Neuronal stem cell (in vitro differentiated cells): ENCODE results near the gene MADD.

Source experiments
- DNase-seq: peaks from one replicate; pipeline ENCODE4 v3.0.0-alpha.2; 2013; ENCODE audit warnings: low spot score
- H2AFZ ChIP-seq: one replicate; pipeline ENCODE4 v1.6.1; 2013; ENCODE audit warnings: mild to moderate bottlenecking, low read length, inconsistent platforms
- H2AK5ac ChIP-seq: 2 replicates; pipeline ENCODE4 v1.6.1; 2013; ENCODE audit warnings: low read depth, mild to moderate bottlenecking, inconsistent platforms, low read length, moderate library complexity, mixed read lengths
- H2BK120ac ChIP-seq: 2 replicates; pipeline ENCODE4 v1.6.1; 2013; ENCODE audit warnings: low read depth, mild to moderate bottlenecking, inconsistent platforms, low read length, moderate library complexity, mixed read lengths
- H2BK12ac ChIP-seq: one replicate; pipeline ENCODE4 v1.6.1; 2013; ENCODE audit warnings: low read length, inconsistent platforms
- H2BK15ac ChIP-seq: 2 replicates; pipeline ENCODE4 v1.6.1; 2013; ENCODE audit warnings: mild to moderate bottlenecking, low read length, inconsistent platforms, mixed read lengths
- H2BK5ac ChIP-seq: one replicate; pipeline ENCODE4 v1.6.1; 2013; ENCODE audit warnings: inconsistent platforms, mild to moderate bottlenecking, low read length, moderate library complexity
- H3K14ac ChIP-seq: one replicate; pipeline ENCODE4 v1.6.1; 2013; ENCODE audit warnings: low read length, inconsistent platforms
- H3K18ac ChIP-seq: 2 replicates; pipeline ENCODE4 v1.6.1; 2013; ENCODE audit warnings: low read length, inconsistent platforms
- H3K23ac ChIP-seq: 2 replicates; pipeline ENCODE4 v1.6.1; 2013; ENCODE audit warnings: low read depth, mild to moderate bottlenecking, mixed read lengths, low read length, inconsistent platforms; ENCODE audit not compliant: poor library complexity
- H3K27ac ChIP-seq: replicated peaks from 3 replicates; pipeline ENCODE4 v1.5.1; 2013; ENCODE audit warnings: low read length, inconsistent platforms
- H3K27me3 ChIP-seq, 3 experiments: 2 replicates each; pipeline ENCODE4 v1.6.1; 2013; ENCODE audit warnings: low read length in 3 of 3, mild to moderate bottlenecking in 2 of 3, inconsistent platforms in 1 of 3, low read depth in 1 of 3, mixed read lengths in 1 of 3, moderate library complexity in 1 of 3; ENCODE audit not compliant: control insufficient read depth in 3 of 3, insufficient read depth in 3 of 3
- H3K36me3 ChIP-seq, 2 donors: replicated peaks in 1 of 2; 2 replicates each; pipeline ENCODE4 v1.6.1; 2013; ENCODE audit warnings: low read length in 2 of 2; ENCODE audit not compliant: control insufficient read depth in 2 of 2, insufficient read depth in 2 of 2
- H3K4ac ChIP-seq: 2 replicates; pipeline ENCODE4 v1.6.1; 2013; ENCODE audit warnings: inconsistent platforms, mild to moderate bottlenecking, low read length, moderate library complexity
- H3K4me1 ChIP-seq, 2 donors: 1 replicate in 1 of 2; 2 replicates in 1 of 2; pipeline ENCODE4 v1.6.1; 2013; ENCODE audit warnings: low read length in 2 of 2, low read depth in 1 of 2; ENCODE audit not compliant: control insufficient read depth in 2 of 2, insufficient read depth in 1 of 2
- H3K4me2 ChIP-seq: one replicate; pipeline ENCODE4 v1.6.1; 2013; ENCODE audit warnings: mild to moderate bottlenecking, low read length, inconsistent platforms; ENCODE audit not compliant: insufficient read depth, poor library complexity, severe bottlenecking
- H3K4me3 ChIP-seq, 2 donors: 2 replicates each; pipeline ENCODE4 v1.5.1; 2013; ENCODE audit warnings: low read length in 2 of 2, mild to moderate bottlenecking in 2 of 2, inconsistent platforms in 1 of 2, moderate library complexity in 1 of 2
- H3K79me1 ChIP-seq: one replicate; pipeline ENCODE4 v1.6.1; 2013; ENCODE audit warnings: low read depth, mild to moderate bottlenecking, inconsistent platforms, low read length, moderate library complexity
- H3K9ac ChIP-seq: one replicate; pipeline ENCODE4 v1.6.1; 2013; ENCODE audit warnings: mild to moderate bottlenecking, low read depth, low read length, inconsistent platforms; ENCODE audit not compliant: poor library complexity
- H3K9me3 ChIP-seq, 2 donors: replicated peaks in 1 of 2; 2 replicates each; pipeline versions ENCODE3 to v1.6.1; 2013; ENCODE audit warnings: low read length in 2 of 2, mild to moderate bottlenecking in 2 of 2, inconsistent platforms in 1 of 2, low read depth in 1 of 2, mixed read lengths in 1 of 2, moderate library complexity in 1 of 2; ENCODE audit not compliant: control insufficient read depth in 2 of 2, insufficient read depth in 1 of 2
- H4K8ac ChIP-seq: one replicate; pipeline ENCODE4 v1.6.1; 2013; ENCODE audit warnings: low read depth, mild to moderate bottlenecking, inconsistent platforms, low read length, moderate library complexity
- H4K91ac ChIP-seq: one replicate; pipeline ENCODE4 v1.6.1; 2013; ENCODE audit warnings: low read length, low read depth, mild to moderate bottlenecking, inconsistent platforms; ENCODE audit not compliant: poor library complexity
- WGBS, 2 donors: extraction: QIAGEN DNeasy Blood & Tissue Kit; methylation state at CpG; one replicate each; pipeline ENCODE4 v1.1.7; 2013; ENCODE audit warnings: missing lambda C conversion rate in 2 of 2, mixed read lengths in 1 of 2; ENCODE audit not compliant: insufficient read length in 2 of 2, insufficient replicate concordance in 1 of 2; ENCODE audit errors: extremely low coverage in 2 of 2; 5-methylcytosine and 5-hydroxymethylcytosine counted together

MADD gene

GRCh38 chr11:47274495-47275235 is 4.7 kb downstream of the MADD start:
- Histone ChIP-seq H3K9me3 (no peaks in the 10 kb centered on the region), H3K4me3 (no peak overlapping the region), H2BK5ac (no peak overlapping the region), H2AK5ac (no peak overlapping the region), H2AFZ (no peak overlapping the region), H2BK12ac (no peak overlapping the region), H3K36me3 (peaks cover 25 to 60% of the 10 kb centered on the region in 2 donors), H3K79me1 (peaks cover 2% of the 10 kb centered on the region), H3K4me2 (no peak overlapping the region), H3K9ac (no peak overlapping the region), H3K23ac (no peak overlapping the region), H2BK15ac (no peak overlapping the region), H3K27me3 (no peaks in the 10 kb centered on the region), H3K4me1 (peaks cover 9 to 18% of the 10 kb centered on the region in 2 donors), H4K8ac (no peak overlapping the region), H3K14ac (no peak overlapping the region), H4K91ac (no peak overlapping the region), H2BK120ac (no peak overlapping the region), H3K27ac (no peak overlapping the region), H3K4ac (no peak overlapping the region), H3K18ac (no peak overlapping the region)
- DNase-seq = no peak
- WGBS, 2 donors = no CpG with 5 or more reads among the region's 28 CpGs

GRCh38 chr11:47276923-47277322 is 7.0 kb downstream of the MADD start:
- H3K4me2 ChIP-seq = no peak overlapping the region
- H2BK5ac ChIP-seq = no peak overlapping the region
- peaks cover 0 to 4% of the 10 kb centered on the region in 2 donors for H3K4me1 ChIP-seq
- no peak overlapping the region for H3K14ac ChIP-seq
- DNase-seq = no peak
- H4K8ac ChIP-seq = no peak overlapping the region
- no peaks in the 10 kb centered on the region for H3K9me3 ChIP-seq
- no peak overlapping the region for H2AK5ac ChIP-seq
- no peak overlapping the region for H3K23ac ChIP-seq
- no peak overlapping the region for H2BK12ac ChIP-seq
- no peak overlapping the region for H2AFZ ChIP-seq
- no peak overlapping the region for H3K27ac ChIP-seq
- H3K4me3 ChIP-seq = no peak overlapping the region
- peaks cover 29 to 81% of the 10 kb centered on the region in 2 donors for H3K36me3 ChIP-seq
- no peaks in the 10 kb centered on the region for H3K79me1 ChIP-seq
- H3K9ac ChIP-seq = no peak overlapping the region
- WGBS, 2 donors = no CpG with 5 or more reads among the region's 4 CpGs
- H2BK15ac ChIP-seq = no peak overlapping the region
- H4K91ac ChIP-seq = no peak overlapping the region
- H3K18ac ChIP-seq = no peak overlapping the region
- no peak overlapping the region for H2BK120ac ChIP-seq
- no peak overlapping the region for H3K4ac ChIP-seq
- H3K27me3 ChIP-seq = no peaks in the 10 kb centered on the region

GRCh38 chr11:47278058-47278457 is 8.1 kb downstream of the MADD start:
- Histone ChIP-seq H3K9ac (no peak overlapping the region), H3K79me1 (no peaks in the 10 kb centered on the region), H3K4me3 (no peak overlapping the region), H3K14ac (no peak overlapping the region), H2BK120ac (no peak overlapping the region), H4K8ac (no peak overlapping the region), H3K4me1 (no peaks in the 10 kb centered on the region), H2AFZ (no peak overlapping the region), H3K18ac (no peak overlapping the region), H3K9me3 (no peaks in the 10 kb centered on the region), H3K27ac (no peak overlapping the region), H3K4ac (no peak overlapping the region), H3K4me2 (no peak overlapping the region), H2AK5ac (no peak overlapping the region), H2BK12ac (no peak overlapping the region), H3K27me3 (no peaks in the 10 kb centered on the region), H4K91ac (no peak overlapping the region), H3K23ac (no peak overlapping the region), H3K36me3 (peaks cover 38 to 91% of the 10 kb centered on the region in 2 donors), H2BK15ac (no peak overlapping the region), H2BK5ac (no peak overlapping the region)
- no CpG with 5 or more reads among the region's 3 CpGs for WGBS, 2 donors
- no peak for DNase-seq

GRCh38 chr11:47278769-47279168 is 8.8 kb downstream of the MADD start:
- H3K9me3 ChIP-seq = no peaks in the 10 kb centered on the region
- DNase-seq = no peak
- no peak overlapping the region for H4K8ac ChIP-seq
- no peak overlapping the region for H3K9ac ChIP-seq
- no CpG with 5 or more reads among the region's 4 CpGs for WGBS, 2 donors
- no peak overlapping the region for H2BK12ac ChIP-seq
- H2AK5ac ChIP-seq = no peak overlapping the region
- no peak overlapping the region for H2BK5ac ChIP-seq
- no peak overlapping the region for H3K4ac ChIP-seq
- H2BK120ac ChIP-seq = no peak overlapping the region
- no peak overlapping the region for H3K4me2 ChIP-seq
- H3K27me3 ChIP-seq = no peaks in the 10 kb centered on the region
- no peak overlapping the region for H2AFZ ChIP-seq
- H3K14ac ChIP-seq = no peak overlapping the region
- H3K4me3 ChIP-seq = no peak overlapping the region
- no peak overlapping the region for H3K23ac ChIP-seq
- peaks cover 38 to 91% of the 10 kb centered on the region in 2 donors for H3K36me3 ChIP-seq
- no peak overlapping the region for H4K91ac ChIP-seq
- H3K27ac ChIP-seq = no peak overlapping the region
- H3K4me1 ChIP-seq = no peaks in the 10 kb centered on the region
- no peaks in the 10 kb centered on the region for H3K79me1 ChIP-seq
- no peak overlapping the region for H3K18ac ChIP-seq
- H2BK15ac ChIP-seq = no peak overlapping the region
